OCI-M2 (cell line): Measurements from ENCODE around the gene FCGR3B.
"Not testable (repeated sequence)": the region's sequence is repeated elsewhere in the genome, so short reads cannot be mapped to it uniquely, and the experiment has no call there.

Experiments
- DNase-seq: peaks from one replicate; lab custom pipeline; 2025; ENCODE audit not compliant: unreplicated experiment; lab: John Stamatoyannopoulos, UW

The FCGR3B gene

GRCh38 chr1:161606541-161607336 lies 24.2 kb downstream of the FCGR3B start:
- DNase-seq, result not testable (repeated sequence)

GRCh38 chr1:161605762-161606540 lies 25.0 kb downstream of the FCGR3B start:
- DNase-seq, result not testable (repeated sequence)

- not testable (repeated sequence) for DNase-seq
These were observed 26.0 kb downstream of the FCGR3B start for GRCh38 chr1:161605024-161605423.

- not testable (repeated sequence) for DNase-seq
These were observed 33.9 kb downstream of the FCGR3B start for GRCh38 chr1:161597077-161597476.

- DNase-seq, result not testable (repeated sequence)
These were observed 35.4 kb downstream of the FCGR3B start for GRCh38 chr1:161595583-161595982.

- DNase-seq, result not testable (repeated sequence)
These were observed 35.8 kb downstream of the FCGR3B start for GRCh38 chr1:161595173-161595572.

GRCh38 chr1:161594269-161594984 lies 36.5 kb downstream of the FCGR3B start:
- DNase-seq, result not testable (repeated sequence)

GRCh38 chr1:161593092-161593755 lies 37.8 kb downstream of the FCGR3B start:
- DNase-seq, result not testable (repeated sequence)

- not testable (repeated sequence) for DNase-seq
These were observed 38.4 kb downstream of the FCGR3B start for GRCh38 chr1:161592586-161592985.

GRCh38 chr1:161589920-161590319 lies 41.1 kb downstream of the FCGR3B start:
- DNase-seq, result not testable (repeated sequence)

- not testable (repeated sequence) for DNase-seq
These were observed 41.6 kb downstream of the FCGR3B start for GRCh38 chr1:161589365-161589764.

GRCh38 chr1:161588596-161588995 lies 42.4 kb downstream of the FCGR3B start:
- DNase-seq, result not testable (repeated sequence)

- DNase-seq, result not testable (repeated sequence)
These were observed 48.1 kb downstream of the FCGR3B start for GRCh38 chr1:161582882-161583281.

GRCh38 chr1:161580879-161581537 lies 50.0 kb downstream of the FCGR3B start:
- DNase-seq, result not testable (repeated sequence)

GRCh38 chr1:161579856-161580507 lies 51.0 kb downstream of the FCGR3B start:
- not testable (repeated sequence) for DNase-seq

- DNase-seq, result not testable (repeated sequence)
These were observed 54.3 kb downstream of the FCGR3B start for GRCh38 chr1:161576676-161577075.
